Right atrium auricular region (tissue), 2 donors: ENCODE data around the gene CEND1. TPM values are rescaled to one million over a fixed set of nuclear protein-coding genes. Genes with fewer than 3 reads are reported as not detected.
A peak's percentile ranks its signal among the peaks of the same experiment; 100 is the strongest.

Experiments
- DNase-seq: peaks from one replicate; pipeline ENCODE4 v3.0.0-alpha.2; 2019; ENCODE audit warnings: low spot score
- H3K27ac ChIP-seq, 2 donors: fragments of 200-600 bp; sonication (generic); 1 replicate in 1 of 2; 2 replicates in 1 of 2; pipeline ENCODE4 v1.5.1; 2016 to 2019
- H3K27me3 ChIP-seq, 2 donors: fragments of 200-600 bp; sonication (generic); one replicate each; pipeline versions ENCODE4 v1.5.1 to v1.6.0; 2017 to 2019
- H3K36me3 ChIP-seq: fragments of 200-600 bp; sonication (generic); one replicate; pipeline ENCODE4 v1.5.1; 2016
- H3K4me1 ChIP-seq, 2 donors: fragments of 200-600 bp; sonication (generic); one replicate each; pipeline versions ENCODE4 v1.5.1 to v1.6.0; 2017 to 2019
- H3K4me3 ChIP-seq, 2 donors: fragments of 200-600 bp; sonication (generic); 1 replicate in 1 of 2; 2 replicates in 1 of 2; pipeline ENCODE4 v1.5.1; 2017 to 2019; ENCODE audit warnings: mild to moderate bottlenecking in 1 of 2, moderate library complexity in 1 of 2
- H3K9me3 ChIP-seq, 2 donors: fragments of 200-600 bp; sonication (generic); one replicate each; pipeline ENCODE4 v1.5.1; 2019
- total RNA-seq, 2 donors: library from RNA; depleted of rRNA; stranded (reverse); fragments of >200 nt; gene quantifications; one replicate each; pipeline ENCODE4 v1.1.0, GENCODE V29; 2016
- TF ChIP-seq, protein P1 (sequence below), 2 donors: fragments of 200-600 bp; sonication (generic); IDR thresholded peaks; one replicate each; pipeline ENCODE4 v1.5.1; 2019; ENCODE audit warnings: antibody characterized with exemption in 2 of 2

Gene CEND1
- total RNA-seq, 2 donors from 2014 or later: 1.1 TPM; not detected in 1

DNA sequence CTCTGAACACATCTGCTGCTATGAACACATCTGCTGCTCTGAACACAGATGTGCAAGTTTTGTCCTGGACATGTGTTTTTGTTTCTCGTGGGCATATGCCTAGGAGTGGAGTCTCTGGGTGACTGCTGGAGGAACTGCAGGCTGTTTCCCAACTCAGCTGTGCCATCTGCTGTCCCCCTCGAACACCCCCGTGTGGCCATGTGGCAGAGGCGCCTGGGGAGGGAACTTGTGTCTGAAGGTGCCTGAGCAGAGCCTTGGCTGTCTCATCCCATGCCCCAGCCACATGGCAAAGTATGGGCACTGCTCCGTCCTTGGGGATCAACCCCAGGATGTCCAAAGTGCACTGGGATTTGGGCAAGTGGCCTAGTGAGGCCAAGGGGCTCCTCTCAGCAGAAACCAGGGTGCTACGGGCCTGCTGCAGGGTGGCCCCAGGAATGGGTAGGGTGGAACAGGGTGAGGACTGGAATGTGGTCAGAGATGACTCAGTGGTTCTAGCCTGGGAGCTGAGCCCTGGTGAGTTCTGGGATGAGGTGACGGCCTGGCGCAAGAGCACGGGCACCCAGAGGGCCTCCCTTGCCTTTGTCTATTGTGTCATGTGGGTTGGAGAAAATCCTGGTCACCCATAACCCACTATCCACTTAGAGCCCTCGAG lies 27.3 kb downstream of the CEND1 start:
- Histone ChIP-seq H3K27me3 (no peaks in the 10 kb centered on the region), H3K27ac (no peak overlapping the region), H3K4me3 (no peak overlapping the region), H3K4me1 (no peaks in the 10 kb centered on the region), H3K36me3 (peaks cover 72% of the 10 kb centered on the region), H3K9me3 (no peaks in the 10 kb centered on the region)
- DNase-seq: no peak
- TF ChIP-seq, protein P1, sequence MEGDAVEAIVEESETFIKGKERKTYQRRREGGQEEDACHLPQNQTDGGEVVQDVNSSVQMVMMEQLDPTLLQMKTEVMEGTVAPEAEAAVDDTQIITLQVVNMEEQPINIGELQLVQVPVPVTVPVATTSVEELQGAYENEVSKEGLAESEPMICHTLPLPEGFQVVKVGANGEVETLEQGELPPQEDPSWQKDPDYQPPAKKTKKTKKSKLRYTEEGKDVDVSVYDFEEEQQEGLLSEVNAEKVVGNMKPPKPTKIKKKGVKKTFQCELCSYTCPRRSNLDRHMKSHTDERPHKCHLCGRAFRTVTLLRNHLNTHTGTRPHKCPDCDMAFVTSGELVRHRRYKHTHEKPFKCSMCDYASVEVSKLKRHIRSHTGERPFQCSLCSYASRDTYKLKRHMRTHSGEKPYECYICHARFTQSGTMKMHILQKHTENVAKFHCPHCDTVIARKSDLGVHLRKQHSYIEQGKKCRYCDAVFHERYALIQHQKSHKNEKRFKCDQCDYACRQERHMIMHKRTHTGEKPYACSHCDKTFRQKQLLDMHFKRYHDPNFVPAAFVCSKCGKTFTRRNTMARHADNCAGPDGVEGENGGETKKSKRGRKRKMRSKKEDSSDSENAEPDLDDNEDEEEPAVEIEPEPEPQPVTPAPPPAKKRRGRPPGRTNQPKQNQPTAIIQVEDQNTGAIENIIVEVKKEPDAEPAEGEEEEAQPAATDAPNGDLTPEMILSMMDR (IDR thresholded peaks at IDR 0.05): no peak

DNA sequence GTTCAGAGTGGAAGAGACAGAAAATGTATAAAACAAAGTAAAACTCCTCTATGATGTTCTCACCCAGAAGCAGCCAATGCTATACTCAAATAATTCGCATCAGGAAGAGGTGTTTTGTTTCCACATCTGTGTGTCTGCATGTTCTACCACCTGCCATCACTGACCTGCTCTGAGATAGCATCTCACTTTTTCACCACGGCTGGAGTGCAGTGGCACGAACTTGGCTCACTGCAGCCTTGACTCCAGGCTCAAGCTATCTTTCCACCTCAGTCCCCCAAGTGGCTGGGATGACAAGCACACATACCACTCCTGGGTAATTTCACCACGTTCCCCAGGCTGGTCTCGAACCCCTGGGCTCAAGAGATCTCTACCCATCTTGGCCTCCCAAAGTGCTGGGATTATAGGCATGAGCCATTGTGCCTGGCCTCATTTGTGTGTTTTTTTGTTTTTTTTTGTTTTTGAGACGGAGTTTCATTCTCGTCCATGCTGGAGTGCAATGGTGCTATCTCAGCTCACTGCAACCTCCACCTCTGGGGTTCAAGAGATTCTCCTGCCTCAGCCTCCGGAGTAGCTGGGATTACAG lies 28.3 kb downstream of the CEND1 start:
- Histone ChIP-seq H3K4me1 (no peaks in the 10 kb centered on the region), H3K4me3 (no peak overlapping the region), H3K36me3 (peaks cover 77% of the 10 kb centered on the region), H3K27me3 (no peaks in the 10 kb centered on the region), H3K9me3 (no peaks in the 10 kb centered on the region), H3K27ac (no peak overlapping the region)
- TF ChIP-seq, protein P1 (IDR thresholded peaks at IDR 0.05): no peak
- no peak for DNase-seq

DNA sequence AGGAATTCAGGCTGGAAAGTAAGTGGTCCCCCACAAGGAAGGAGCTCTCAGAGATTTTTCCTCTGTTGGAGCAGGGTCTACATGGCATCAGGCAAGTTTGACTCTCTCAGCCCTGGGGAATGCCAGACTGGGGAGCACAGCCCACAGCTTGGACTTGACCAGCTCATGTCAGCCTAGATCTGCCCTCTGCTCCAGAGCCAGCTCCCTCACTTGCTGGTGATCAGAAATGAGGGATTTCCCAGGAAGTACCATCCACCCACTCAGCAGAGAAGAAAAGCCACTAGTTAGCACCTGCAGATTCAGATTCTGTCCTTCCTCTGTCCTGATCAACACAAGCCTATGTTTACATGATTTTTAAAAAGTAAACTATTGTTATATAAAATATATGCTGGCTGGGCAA lies 29.7 kb downstream of the CEND1 start:
- peaks cover 74% of the 10 kb centered on the region for H3K36me3 ChIP-seq
- H3K9me3 ChIP-seq: no peaks in the 10 kb centered on the region
- no peaks in the 10 kb centered on the region for H3K27me3 ChIP-seq
- H3K27ac ChIP-seq: no peak overlapping the region
- no peak for DNase-seq
- TF ChIP-seq, protein P1 (IDR thresholded peaks at IDR 0.05): no peak
- no peaks in the 10 kb centered on the region for H3K4me1 ChIP-seq
- no peak overlapping the region for H3K4me3 ChIP-seq

DNA sequence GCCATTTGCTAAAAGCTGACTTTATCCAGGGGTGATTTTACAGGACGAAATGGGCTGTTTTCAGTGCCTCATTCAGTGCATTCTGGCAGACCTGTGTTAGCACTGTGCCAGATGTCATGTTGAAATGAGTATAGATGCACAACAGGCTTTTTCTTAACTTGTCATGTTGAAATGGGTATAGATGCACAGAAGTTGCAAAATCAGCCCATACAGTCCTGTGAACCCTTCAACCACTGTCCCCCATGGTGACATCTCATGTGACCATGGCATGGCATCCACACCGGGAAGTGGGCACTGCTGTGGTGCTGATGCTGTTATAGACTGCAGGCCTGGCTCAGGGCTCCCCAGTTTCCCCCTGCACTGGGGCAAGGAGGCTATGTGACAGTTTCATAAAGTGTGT lies 40.2 kb downstream of the CEND1 start:
- DNase-seq: no peak
- no peaks in the 10 kb centered on the region for H3K27me3 ChIP-seq
- H3K9me3 ChIP-seq: no peaks in the 10 kb centered on the region
- TF ChIP-seq, protein P1 (IDR thresholded peaks at IDR 0.05): no peak
- H3K27ac ChIP-seq: no peak overlapping the region
- H3K4me3 ChIP-seq: no peak overlapping the region
- peaks cover 0 to 32% of the 10 kb centered on the region in 2 donors for H3K4me1 ChIP-seq
- no peaks in the 10 kb centered on the region for H3K36me3 ChIP-seq

DNA sequence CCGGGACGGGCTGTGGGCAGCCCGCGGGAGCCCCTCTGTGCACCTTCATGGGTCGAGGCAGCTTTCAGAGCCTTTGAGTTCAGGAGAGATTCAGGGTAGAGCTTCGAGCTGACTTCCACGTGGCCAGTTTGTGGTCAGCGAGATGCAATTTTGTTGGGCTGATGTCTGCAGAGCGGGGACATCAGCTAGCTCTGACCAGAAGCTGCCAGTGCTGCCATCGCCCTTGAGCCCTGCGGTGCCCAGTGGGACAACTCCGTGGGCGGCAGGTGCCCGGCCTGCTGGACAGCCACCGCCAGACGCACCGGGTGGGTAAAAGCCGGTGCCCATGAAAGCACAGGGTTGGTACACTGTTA lies 41.9 kb downstream of the CEND1 start:
- peak overlapping the region; percentile 67 to 97 for H3K4me3 ChIP-seq
- H3K4me1 ChIP-seq: peaks cover 0 to 32% of the 10 kb centered on the region in 2 donors
- no peak for DNase-seq
- H3K27me3 ChIP-seq: no peaks in the 10 kb centered on the region
- H3K9me3 ChIP-seq: no peaks in the 10 kb centered on the region
- peak overlapping the region; percentile 86 to 90 for H3K27ac ChIP-seq
- TF ChIP-seq, protein P1 (IDR thresholded peaks at IDR 0.05): no peak
- no peaks in the 10 kb centered on the region for H3K36me3 ChIP-seq
